Esophagus squamous epithelium (tissue), 4 donors: Measurements from ENCODE around the gene PSMB5.

Source experiments
- CTCF ChIP-seq, 6 experiments: fragments of 450-650 bp in 4 of 6; fragments of 200-600 bp in 2 of 6; sonication (generic) in 2 of 6; IDR thresholded peaks; one replicate each; pipeline ENCODE4 v1.5.1; 2016 to 2019; ENCODE audit warnings: antibody characterized with exemption in 6 of 6, mild to moderate bottlenecking in 4 of 6, moderate library complexity in 4 of 6
- POLR2A ChIP-seq, 4 donors: fragments of 450-650 bp; IDR thresholded peaks; one replicate each; pipeline ENCODE4 v1.6.1; 2017; ENCODE audit warnings: antibody characterized with exemption in 4 of 4, mild to moderate bottlenecking in 4 of 4, moderate library complexity in 3 of 4

GRCh38 chr14:23006188-23006534 lies 28.5 kb downstream of the PSMB5 start:
- no peak for TF ChIP-seq CTCF (IDR thresholded peaks at IDR 0.05)
- TF ChIP-seq POLR2A (IDR thresholded peaks at IDR 0.05), result no peak
